RWPE2 (cell line): ENCODE results near the gene RALGAPA2.

Source experiments
- ATAC-seq: fragments of 200-7000 bp; cut with Tn5 transposase; 3 replicates; pipeline ENCODE4 v1.9.1; 2021; ENCODE audit warnings: low read depth
- DNase-seq: peaks from one replicate; pipeline ENCODE4 v3.0.0-alpha.2; 2020; ENCODE audit warnings: low spot score
- H3K27ac ChIP-seq: fragments of 450-650 bp; 2 replicates; pipeline ENCODE4 v1.5.1; 2017; ENCODE audit warnings: mild to moderate bottlenecking; ENCODE audit not compliant: poor library complexity, severe bottlenecking
- H3K27me3 ChIP-seq: fragments of 250-450 bp; sonication (Bioruptor Pico); 2 replicates; pipeline ENCODE4 v1.5.1; 2021; ENCODE audit warnings: mild to moderate bottlenecking, moderate library complexity; ENCODE audit not compliant: insufficient read depth, poor library complexity, severe bottlenecking
- H3K36me3 ChIP-seq: fragments of 250-450 bp; sonication (Bioruptor Pico); 2 replicates; pipeline ENCODE4 v1.5.1; 2020; ENCODE audit warnings: low read depth, mild to moderate bottlenecking, moderate library complexity
- H3K4me1 ChIP-seq: fragments of 250-450 bp; sonication (Bioruptor Pico); 2 replicates; pipeline ENCODE4 v1.5.1; 2021; ENCODE audit warnings: mild to moderate bottlenecking, moderate library complexity; ENCODE audit not compliant: insufficient read depth, poor library complexity, severe bottlenecking
- H3K4me3 ChIP-seq: fragments of 250-450 bp; sonication (Bioruptor Pico); 2 replicates; pipeline ENCODE4 v1.5.1; 2021; ENCODE audit warnings: mild to moderate bottlenecking, moderate library complexity; ENCODE audit not compliant: severe bottlenecking
- H3K9me3 ChIP-seq: fragments of 250-450 bp; sonication (Bioruptor Pico); 2 replicates; pipeline ENCODE4 v1.5.1; 2021; ENCODE audit warnings: mild to moderate bottlenecking, moderate library complexity; ENCODE audit not compliant: severe bottlenecking
- TF ChIP-seq, protein P1 (sequence below): fragments of 450-650 bp; IDR thresholded peaks from one replicate; pipeline ENCODE4 v1.5.1; 2017; ENCODE audit warnings: mild to moderate bottlenecking, moderate library complexity; ENCODE audit not compliant: poor library complexity, severe bottlenecking

RALGAPA2 gene

DNA sequence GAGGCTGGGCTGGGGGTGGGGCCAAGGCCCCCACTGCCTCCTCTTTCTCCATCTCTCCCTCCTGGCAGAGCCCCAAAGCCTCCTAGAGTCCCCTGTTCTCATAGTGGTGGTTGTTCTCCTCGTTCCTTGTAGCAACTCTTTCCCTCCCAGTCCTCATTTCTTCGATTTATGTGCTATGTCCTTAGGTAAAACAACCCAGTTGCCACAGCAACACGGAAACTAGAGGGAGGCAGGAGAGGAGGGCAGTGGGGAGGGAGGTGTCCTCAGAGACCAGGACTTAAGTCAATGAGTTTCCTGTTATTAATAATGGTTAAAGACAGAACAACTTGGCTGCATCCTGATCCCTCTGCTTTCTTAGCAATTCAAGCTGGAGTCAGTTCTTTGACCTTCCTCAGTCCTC, 183.6 kb downstream of the RALGAPA2 start:
- ATAC-seq (no peak), DNase-seq (no peak)
- TF ChIP-seq, protein P1, sequence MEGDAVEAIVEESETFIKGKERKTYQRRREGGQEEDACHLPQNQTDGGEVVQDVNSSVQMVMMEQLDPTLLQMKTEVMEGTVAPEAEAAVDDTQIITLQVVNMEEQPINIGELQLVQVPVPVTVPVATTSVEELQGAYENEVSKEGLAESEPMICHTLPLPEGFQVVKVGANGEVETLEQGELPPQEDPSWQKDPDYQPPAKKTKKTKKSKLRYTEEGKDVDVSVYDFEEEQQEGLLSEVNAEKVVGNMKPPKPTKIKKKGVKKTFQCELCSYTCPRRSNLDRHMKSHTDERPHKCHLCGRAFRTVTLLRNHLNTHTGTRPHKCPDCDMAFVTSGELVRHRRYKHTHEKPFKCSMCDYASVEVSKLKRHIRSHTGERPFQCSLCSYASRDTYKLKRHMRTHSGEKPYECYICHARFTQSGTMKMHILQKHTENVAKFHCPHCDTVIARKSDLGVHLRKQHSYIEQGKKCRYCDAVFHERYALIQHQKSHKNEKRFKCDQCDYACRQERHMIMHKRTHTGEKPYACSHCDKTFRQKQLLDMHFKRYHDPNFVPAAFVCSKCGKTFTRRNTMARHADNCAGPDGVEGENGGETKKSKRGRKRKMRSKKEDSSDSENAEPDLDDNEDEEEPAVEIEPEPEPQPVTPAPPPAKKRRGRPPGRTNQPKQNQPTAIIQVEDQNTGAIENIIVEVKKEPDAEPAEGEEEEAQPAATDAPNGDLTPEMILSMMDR, result no peak
- H3K27ac ChIP-seq, result no peak overlapping the region
- H3K36me3 ChIP-seq, result no peaks in the 10 kb centered on the region
- H3K9me3 ChIP-seq, result no peaks in the 10 kb centered on the region
- no peaks in the 10 kb centered on the region for H3K4me1 ChIP-seq
- H3K27me3 ChIP-seq, result no peaks in the 10 kb centered on the region
- no peak overlapping the region for H3K4me3 ChIP-seq

DNA sequence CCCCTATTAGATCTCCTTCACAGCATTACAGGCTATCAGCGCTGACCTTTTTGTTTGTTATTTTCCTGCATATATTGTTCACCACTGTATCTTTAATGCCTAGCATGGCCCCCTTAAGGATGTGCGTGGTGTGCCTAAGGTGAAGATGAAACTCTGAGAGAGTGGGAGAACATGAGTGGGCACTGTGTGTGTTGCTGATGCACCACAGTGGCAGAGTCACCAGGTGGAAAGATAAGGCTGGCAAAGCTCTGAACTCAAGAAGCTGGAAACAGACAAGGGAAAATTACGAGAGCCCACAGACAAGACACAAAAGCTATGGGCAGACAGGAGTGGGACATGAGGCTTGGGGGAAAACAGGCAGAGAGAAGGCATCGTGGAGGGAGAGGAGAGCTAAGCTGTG, 184.8 kb downstream of the RALGAPA2 start:
- TF ChIP-seq, protein P1, result no peak

DNA sequence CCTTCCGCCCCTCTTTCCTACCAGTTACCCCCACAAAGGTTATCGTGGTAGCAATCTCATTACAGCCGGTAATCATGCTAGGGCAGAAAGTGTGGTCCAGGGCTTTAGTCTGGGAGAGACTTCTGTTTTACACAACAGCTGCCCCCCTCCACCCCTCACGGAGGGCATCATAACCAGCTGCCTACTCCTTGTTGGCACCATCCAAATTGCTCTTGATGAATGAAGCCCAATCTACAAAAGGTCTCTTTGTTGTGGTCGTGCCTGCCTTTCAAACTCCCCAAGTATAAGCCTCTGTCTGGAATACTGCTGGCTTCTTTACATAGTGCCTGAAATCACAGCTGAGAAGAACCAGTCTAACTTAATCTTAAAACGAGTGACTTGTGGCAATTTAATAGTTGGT, 186.7 kb downstream of the RALGAPA2 start:
- no peaks in the 10 kb centered on the region for H3K9me3 ChIP-seq
- no peak for ATAC-seq
- TF ChIP-seq, protein P1, result no peak
- peaks cover 8% of the 10 kb centered on the region for H3K4me1 ChIP-seq
- H3K27ac ChIP-seq, result no peak overlapping the region
- H3K27me3 ChIP-seq, result no peaks in the 10 kb centered on the region
- H3K4me3 ChIP-seq, result no peak overlapping the region
- H3K36me3 ChIP-seq, result no peaks in the 10 kb centered on the region
- no peak for DNase-seq

More for the DNA sequence above, 184.8 kb downstream of the RALGAPA2 start:
- DNase-seq (no peak), ATAC-seq (no peak)
- no peaks in the 10 kb centered on the region for H3K27me3 ChIP-seq
- H3K4me3 ChIP-seq, result no peak overlapping the region
- H3K9me3 ChIP-seq, result no peaks in the 10 kb centered on the region
- H3K27ac ChIP-seq, result no peak overlapping the region
- H3K36me3 ChIP-seq, result no peaks in the 10 kb centered on the region
- H3K4me1 ChIP-seq, result no peaks in the 10 kb centered on the region

DNA sequence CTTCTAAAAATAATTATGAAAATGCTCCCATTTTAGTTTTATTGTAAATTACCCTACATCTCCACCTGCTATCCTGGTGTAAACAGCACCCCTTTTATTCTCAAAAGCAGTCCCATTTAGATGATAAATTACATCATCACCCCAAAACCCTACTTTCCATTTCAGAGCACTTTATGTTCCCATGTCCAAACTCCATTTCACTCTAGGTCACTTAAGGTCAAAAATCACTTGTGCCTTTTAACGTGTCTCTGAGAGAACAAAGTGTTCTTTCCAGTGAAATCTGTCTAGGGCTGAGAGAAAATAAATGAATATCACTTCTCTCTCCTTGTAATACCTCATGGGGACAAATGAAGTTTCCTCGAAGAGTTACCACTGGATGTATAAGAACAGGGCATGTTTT, 187.2 kb downstream of the RALGAPA2 start:
- H3K9me3 ChIP-seq, result no peaks in the 10 kb centered on the region
- TF ChIP-seq, protein P1, result no peak
- no peak for ATAC-seq

DNA sequence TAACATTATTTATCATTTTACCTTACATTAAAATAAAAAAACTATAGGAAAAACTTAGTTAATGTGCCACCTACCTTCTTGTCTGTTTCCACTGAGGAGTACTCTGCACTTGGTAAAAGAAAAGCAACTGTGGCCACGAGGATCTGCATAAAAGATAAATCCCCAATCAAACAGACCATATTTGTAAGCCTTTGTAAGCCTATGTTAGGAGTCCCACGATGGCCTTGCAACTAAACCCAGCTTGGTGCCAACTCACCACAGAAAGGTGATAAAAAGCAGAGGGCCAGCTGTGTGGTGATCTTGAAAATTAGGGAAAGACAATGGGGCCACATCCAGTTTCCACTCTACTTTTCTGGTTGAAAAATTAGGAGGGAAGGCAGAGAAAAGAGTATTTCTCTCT, 187.7 kb downstream of the RALGAPA2 start:
- ATAC-seq, result no peak
- no peak overlapping the region for H3K4me3 ChIP-seq

More for the DNA sequence above, 187.2 kb downstream of the RALGAPA2 start:
- Histone ChIP-seq H3K27me3 (no peaks in the 10 kb centered on the region), H3K27ac (no peak overlapping the region), H3K4me3 (no peak overlapping the region), H3K4me1 (peaks cover 13% of the 10 kb centered on the region), H3K36me3 (no peaks in the 10 kb centered on the region)
- no peak for DNase-seq

More for the DNA sequence above, 187.7 kb downstream of the RALGAPA2 start:
- TF ChIP-seq, protein P1, result no peak
- H3K4me1 ChIP-seq, result peaks cover 16% of the 10 kb centered on the region
- DNase-seq, result no peak
- H3K9me3 ChIP-seq, result no peaks in the 10 kb centered on the region
- H3K36me3 ChIP-seq, result no peaks in the 10 kb centered on the region
- H3K27ac ChIP-seq, result no peak overlapping the region
- no peaks in the 10 kb centered on the region for H3K27me3 ChIP-seq
